ENCODE results near the gene ABCB10.
"Not testable (repeated sequence)": the region's sequence is repeated elsewhere in the genome, so short reads cannot be mapped to it uniquely, and the experiment has no call there.

Gene ABCB10

DNA sequence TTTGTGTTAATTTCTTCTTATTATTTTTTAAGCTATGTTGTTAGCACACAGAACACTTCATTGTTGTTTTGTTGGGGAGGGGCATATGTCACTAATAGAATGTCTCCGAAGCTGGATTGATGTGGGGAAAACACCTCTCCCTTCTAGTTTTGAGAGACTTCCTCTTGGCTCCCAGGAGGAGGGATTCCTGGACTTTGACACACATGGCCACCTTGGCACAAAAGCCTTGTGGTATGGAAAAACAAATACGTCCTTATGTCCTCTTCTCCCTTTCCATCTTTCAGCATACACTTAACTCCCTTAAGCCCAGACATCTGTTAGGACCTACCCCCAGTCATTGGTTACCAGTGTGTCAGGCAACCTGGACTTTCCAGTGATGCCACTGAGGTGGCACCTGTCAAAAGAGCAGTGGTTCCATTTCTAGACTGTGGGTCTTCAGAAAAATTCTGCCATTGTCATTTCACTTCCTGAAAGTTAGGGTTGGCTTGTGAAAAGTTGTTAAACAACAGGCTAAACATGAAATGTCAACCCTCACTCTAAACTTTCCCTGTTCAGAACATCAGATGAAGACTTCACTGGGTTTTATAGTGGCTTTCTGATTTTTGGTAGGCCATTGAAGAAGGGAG is 12.5 kb upstream of the ABCB10 start:
- DNase-seq, result no peak

- DNase-seq, result no peak
Measured at GRCh38 chr1:229570305-229570704, 11.8 kb upstream of the ABCB10 start.

DNA sequence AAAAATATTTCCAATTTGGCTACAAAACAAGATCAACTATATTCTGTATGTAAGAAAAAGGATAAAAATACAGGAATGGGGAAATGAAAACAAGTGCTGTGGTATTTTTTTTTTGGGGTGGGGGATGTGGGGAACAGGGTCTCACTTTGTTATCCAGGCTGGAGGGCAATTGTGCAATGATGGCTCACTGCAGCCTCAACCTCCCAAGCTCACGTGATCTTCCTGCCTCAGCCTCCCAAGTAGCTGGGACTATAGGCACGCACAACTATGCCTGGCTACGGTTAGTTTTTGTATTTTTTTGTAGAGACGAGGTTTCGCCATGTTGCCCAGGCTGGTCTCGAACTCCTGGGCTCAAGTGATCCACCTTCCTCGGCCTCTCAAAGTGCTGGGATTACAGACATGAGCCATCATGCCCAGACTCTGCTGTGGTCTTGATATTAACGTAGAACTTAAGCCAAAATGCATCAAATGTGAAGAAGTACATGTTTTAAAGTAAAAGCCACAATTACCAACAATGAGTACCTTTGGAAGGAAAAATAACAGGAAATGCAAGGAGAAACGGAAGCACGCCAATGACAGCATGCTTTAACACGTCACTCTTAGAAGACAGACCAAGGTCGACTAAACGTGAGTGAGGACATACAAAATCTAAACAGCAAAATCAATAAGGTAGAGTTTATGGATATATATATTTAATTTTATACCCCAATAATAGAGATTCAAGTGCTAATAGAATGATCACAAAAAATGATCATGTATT is 8.8 kb upstream of the ABCB10 start:
- DNase-seq, result no peak

- no peak for DNase-seq
Measured at GRCh38 chr1:229563701-229564100, 5.2 kb upstream of the ABCB10 start.

GRCh38 chr1:229563241-229563640 is 4.7 kb upstream of the ABCB10 start:
- DNase-seq, result no peak

DNA sequence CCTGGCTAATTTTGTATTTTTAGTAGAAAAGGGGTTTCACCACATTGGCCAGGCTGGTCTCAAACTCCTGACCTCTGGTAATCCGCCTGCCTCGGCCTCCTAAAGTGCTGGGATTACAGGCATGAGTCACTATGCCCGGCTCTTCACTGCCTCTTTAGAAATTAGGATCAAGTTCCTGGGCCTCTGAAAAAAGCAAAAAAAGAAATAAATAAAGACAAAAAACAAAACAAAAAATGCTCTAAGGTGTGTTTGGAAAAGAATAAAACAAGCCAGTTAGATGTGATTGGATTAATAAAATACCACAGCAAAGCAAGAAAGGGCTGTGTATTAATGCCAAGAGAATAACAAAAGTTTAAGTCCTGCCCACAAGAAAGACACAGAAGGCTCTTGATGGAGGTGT is 4.2 kb upstream of the ABCB10 start:
- no peak for DNase-seq

DNA sequence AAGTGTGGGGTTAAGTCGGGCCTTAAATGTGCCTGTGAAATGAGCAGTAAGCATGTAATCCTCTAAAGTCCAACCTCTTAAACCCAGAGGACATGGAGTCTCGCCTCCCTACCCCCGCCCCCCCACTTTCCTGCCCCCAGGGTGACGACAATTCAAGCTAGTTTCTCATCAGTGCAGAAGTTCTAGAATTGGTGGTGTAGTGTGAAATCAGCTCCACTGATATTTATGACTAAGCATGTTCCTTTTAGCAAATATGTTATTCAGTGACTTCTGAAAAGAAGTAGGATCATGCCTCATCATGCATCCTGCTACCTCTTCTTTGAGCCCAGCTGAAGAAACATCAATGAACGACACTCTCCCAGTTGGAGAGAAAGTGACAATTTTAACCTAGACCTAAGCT is 2.6 kb upstream of the ABCB10 start:
- DNase-seq, result no peak

GRCh38 chr1:229560124-229560523 is 1.6 kb upstream of the ABCB10 start:
- DNase-seq, result not testable (repeated sequence)

DNA sequence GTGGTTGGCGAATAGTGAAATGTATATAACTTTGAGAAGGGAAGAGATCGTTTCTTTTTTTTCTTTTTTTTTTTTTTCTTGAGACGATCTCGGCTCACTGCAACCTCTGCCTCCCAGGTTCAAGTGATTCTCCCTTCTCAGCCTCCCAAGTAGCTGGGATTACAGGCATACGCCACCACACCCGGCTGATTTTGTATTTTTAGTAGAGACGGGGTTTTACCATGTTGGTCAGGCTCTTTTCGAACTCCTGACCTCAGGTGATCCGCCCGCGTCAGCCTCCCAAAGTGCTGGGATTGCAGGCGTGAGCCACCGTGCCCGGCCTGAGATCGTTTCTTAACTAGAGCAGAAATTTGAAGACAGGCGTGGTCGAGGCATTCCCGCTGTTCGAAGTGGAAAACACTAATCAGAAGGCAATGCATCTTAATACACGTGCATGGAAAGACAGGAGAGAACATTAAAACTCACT is 862 bp upstream of the ABCB10 start:
- peak; percentile 36 for DNase-seq

DNA sequence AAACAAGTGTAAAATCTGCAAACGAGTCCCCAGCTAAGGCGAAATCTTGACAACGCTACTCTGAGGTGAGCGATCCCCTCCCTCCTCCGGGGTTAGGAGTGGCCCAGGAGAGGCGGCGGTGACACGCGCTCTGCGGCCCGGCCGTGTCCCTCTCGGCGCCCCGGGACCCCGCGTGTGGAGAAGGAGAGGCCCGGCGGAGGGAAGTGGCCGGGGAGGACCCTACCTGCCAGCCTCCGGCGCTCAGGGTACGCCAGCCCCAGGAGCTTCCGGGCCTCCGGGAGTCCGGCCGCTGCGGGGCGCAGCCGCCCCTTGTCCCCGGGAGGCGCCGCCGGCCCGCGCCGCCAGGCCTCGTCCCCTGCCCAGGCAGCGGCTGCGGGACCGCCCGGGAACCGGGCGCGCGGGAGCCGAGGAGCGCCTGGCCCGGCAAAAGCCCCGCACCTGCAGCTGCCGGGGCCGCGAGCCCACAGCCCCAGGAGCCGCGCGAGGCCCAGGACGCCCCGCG is 543 bp downstream of the ABCB10 start:
- peak; percentile 56 for DNase-seq

GRCh38 chr1:229557200-229557850 is 1.2 kb downstream of the ABCB10 start:
- DNase-seq, result no peak

DNA sequence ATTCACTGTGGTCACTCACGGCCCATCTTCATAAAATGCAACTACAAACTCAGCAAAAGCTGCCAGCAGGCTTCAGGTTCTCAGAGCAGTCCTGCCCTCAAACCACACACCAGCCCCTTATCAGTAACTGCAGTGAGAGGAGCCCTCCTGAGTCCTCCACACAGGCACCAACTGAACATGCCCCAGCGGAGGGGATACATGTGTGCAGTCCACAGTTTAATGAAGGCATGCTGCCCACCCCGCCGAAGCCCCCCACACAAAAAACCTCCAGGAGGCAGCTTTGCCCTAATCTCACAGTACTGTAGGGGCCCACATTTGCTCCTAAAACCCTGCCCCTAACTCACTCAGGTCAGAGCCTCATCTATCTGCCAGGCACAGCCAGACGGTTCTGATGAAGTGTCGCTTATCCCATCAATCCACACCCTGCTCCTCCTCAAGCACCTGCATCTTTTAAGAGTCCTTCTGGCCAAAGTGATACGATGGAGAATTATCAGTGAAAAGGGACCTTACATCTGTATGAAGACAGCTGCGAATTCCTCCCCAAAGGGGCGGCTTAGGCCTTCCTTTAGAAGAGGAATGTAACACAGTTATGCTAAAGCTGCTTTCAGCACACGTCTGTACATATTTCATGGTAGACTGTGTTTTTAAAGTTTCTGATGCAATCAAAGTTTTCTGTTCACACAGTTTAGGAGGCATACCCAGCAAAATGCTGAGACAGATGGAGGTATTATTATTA is 3.5 kb downstream of the ABCB10 start:
- no peak for DNase-seq

DNA sequence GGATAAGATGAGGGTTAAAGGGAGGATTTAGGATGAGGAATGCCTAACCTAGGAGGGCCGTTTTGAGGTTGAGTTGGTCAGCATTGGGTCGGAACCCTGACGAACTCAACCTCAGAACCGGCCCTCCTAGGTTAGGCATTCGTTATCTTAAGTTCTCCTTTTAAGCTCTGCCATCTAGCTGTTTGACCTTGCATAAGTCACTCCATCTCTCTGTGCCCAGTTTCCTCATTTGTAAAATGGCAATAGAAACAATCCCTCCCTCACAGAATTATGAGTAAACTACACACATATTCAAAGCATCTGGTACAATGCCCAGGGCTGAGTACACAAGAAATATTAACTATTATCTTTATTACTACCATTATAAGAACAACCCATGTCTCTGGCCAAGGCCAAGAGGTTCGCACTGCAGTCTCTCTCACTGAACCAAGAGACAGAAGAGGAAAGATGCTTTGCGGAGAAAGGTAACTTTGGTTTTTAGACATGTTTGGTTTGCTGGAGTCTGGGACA is 4.8 kb downstream of the ABCB10 start:
- DNase-seq, result no peak

DNA sequence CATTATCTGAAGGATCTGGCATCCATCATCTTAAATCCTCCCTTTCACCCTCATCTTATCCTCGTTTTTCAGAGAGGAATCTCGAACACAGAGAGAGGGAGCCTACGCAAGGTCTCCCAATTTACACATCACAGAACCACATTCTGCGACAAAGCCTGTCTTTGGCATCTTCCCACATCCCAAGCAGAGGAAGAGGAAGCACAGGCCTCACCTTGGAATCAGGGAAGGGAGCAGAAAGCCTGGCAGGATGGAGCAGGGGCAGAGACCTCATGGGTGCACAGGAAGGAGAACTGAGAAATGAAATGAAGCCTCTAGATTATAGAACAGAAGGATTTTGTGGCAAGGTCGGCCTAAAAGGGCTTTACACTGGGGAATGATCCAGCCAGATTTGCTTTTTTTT is 5.8 kb downstream of the ABCB10 start:
- DNase-seq, result no peak

GRCh38 chr1:229550812-229551567 is 7.5 kb downstream of the ABCB10 start:
- DNase-seq, result no peak

DNA sequence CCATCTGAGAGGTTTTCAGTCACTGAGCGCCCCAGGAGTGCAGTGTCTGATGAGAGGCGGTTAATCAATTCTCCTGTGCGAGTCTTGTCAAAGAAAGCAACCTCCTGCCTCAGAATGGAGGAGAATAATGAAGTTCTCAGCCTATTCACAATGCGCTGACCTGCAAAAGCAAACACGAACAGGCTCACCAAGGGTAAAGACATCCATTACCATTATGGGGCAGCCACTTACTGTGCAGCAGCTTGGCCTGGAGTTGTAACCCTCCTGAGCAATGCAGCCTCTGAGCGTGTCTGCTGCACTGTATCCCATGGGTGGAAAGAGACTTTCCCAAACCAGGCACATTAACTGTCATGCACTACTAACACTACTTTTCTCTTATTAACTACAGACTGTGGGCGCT is 11.0 kb downstream of the ABCB10 start:
- DNase-seq, result no peak

DNA sequence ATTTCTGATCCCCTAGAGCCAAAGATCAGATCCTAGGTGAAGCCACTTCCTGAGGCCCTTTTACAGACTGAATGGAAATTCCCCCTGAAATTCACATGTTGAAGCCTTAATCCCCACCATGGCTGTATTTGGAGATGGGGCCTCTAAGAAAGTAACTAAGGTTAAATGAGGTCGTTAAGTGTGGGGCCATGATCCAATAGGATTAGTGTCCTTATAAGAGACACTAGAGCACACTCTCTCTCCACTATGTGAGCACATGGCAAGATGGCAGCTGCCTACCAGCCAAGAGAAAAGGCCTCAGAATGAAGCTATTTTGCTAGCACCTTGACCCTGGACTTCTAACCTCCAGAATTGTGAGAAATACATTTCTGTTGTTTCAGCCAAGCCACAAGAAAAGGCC is 13.9 kb downstream of the ABCB10 start:
- no peak for DNase-seq

GRCh38 chr1:229539863-229540506 is 18.5 kb downstream of the ABCB10 start:
- DNase-seq, result no peak

GRCh38 chr1:229538945-229539344 is 19.6 kb downstream of the ABCB10 start:
- no peak for DNase-seq

DNA sequence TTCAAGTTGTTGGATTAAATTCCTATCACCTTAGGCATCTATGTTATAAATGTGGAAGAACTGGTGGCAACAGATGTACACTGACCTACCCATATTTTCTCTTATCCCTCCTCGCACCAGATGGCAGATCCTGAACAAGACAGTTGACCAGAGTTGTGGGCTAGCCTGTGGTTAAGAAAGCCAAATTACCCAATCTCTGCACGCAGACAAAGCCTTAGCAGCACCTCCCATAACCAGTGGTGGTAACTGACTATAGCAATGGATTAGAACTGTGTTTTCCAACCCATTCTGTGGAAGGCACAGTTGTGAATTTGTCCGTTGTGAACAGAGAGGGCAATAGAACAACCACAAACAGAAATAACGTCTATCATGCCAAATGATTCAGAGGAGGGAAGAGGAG is 20.6 kb downstream of the ABCB10 start:
- no peak for DNase-seq

GRCh38 chr1:229536982-229537381 is 21.5 kb downstream of the ABCB10 start:
- no peak for DNase-seq

GRCh38 chr1:229535230-229535629 is 23.3 kb downstream of the ABCB10 start:
- no peak for DNase-seq
